PC-9 (cell line): ENCODE data around the gene LMBR1. TPM values are rescaled to one million over a fixed set of nuclear protein-coding genes. Genes with fewer than 3 reads are reported as not detected.

Experiments used
- BruUV-seq: library from RNA; stranded (reverse); fragments of 400-500 nt; replicated peaks from 2 replicates; lab custom pipeline; 2021; lab: Mats Ljungman, UMichigan
- CTCF ChIA-PET: fragments of 300-600 bp; sonication (Branson Sonifier 250); formaldehyde crosslinking; loops from one replicate; lab custom pipeline; 2022; ENCODE audit warnings: antibody characterized with exemption; lab: Charles Lee
- POLR2A ChIA-PET: fragments of 300-600 bp; sonication (Branson Sonifier 250); formaldehyde crosslinking; loops from one replicate; lab custom pipeline; 2022; ENCODE audit warnings: antibody characterized with exemption; ENCODE audit not compliant: unreplicated experiment; lab: Charles Lee
- DNase-seq, 2 experiments: peaks; one replicate each; pipeline versions ENCODE4 v3.0.0 to v3.0.0-alpha.2; 2015 to 2022; ENCODE audit warnings: mixed read lengths in 1 of 2
- H2AFZ ChIP-seq: fragments of 200-600 bp; sonication (generic); 2 replicates; pipeline ENCODE4 v1.8.1; 2017; ENCODE audit warnings: antibody characterized with exemption
- H3F3A ChIP-seq: fragments of 200-600 bp; sonication (generic); 2 replicates; pipeline ENCODE4 v1.8.1; 2017; ENCODE audit warnings: antibody characterized with exemption, mild to moderate bottlenecking, low read depth; ENCODE audit not compliant: insufficient read depth
- H3K27ac ChIP-seq: fragments of 200-600 bp; sonication (generic); 2 replicates; pipeline ENCODE4 v1.6.1; 2016; ENCODE audit warnings: mixed run types
- H3K27me3 ChIP-seq: fragments of 200-600 bp; sonication (generic); 2 replicates; pipeline ENCODE4 v1.6.1; 2016; ENCODE audit warnings: low read depth, mixed run types; ENCODE audit not compliant: insufficient read depth
- H3K36me3 ChIP-seq: fragments of 200-600 bp; sonication (generic); 2 replicates; pipeline ENCODE4 v1.6.1; 2016; ENCODE audit warnings: low read depth, mixed run types
- H3K4me1 ChIP-seq: fragments of 200-600 bp; sonication (generic); replicated peaks from 2 replicates; pipeline ENCODE4 v1.6.1; 2016; ENCODE audit warnings: mixed run types; ENCODE audit not compliant: insufficient read depth
- H3K4me2 ChIP-seq: fragments of 200-600 bp; sonication (generic); 2 replicates; pipeline ENCODE4 v1.6.1; 2017; ENCODE audit warnings: mixed run types
- H3K4me3 ChIP-seq: fragments of 200-600 bp; sonication (generic); 2 replicates; pipeline ENCODE4 v1.6.1; 2016; ENCODE audit warnings: mixed run types
- H3K79me2 ChIP-seq: fragments of 200-600 bp; sonication (generic); 2 replicates; pipeline ENCODE4 v1.6.1; 2017; ENCODE audit warnings: low read depth, mixed run types
- H3K9me2 ChIP-seq: fragments of 200-600 bp; sonication (generic); 2 replicates; pipeline ENCODE4 v1.8.1; 2017; ENCODE audit warnings: mild to moderate bottlenecking; ENCODE audit not compliant: insufficient read depth
- H3K9me3 ChIP-seq: fragments of 200-600 bp; sonication (generic); 2 replicates; pipeline ENCODE4 v1.8.1; 2016; ENCODE audit warnings: low read depth; ENCODE audit not compliant: insufficient read depth
- H4K20me1 ChIP-seq: fragments of 200-600 bp; sonication (generic); 2 replicates; pipeline ENCODE4 v1.8.1; 2017; ENCODE audit not compliant: insufficient read depth
- CTCF ChIP-seq: fragments of 200-600 bp; sonication (generic); conservative IDR thresholded peaks from 2 replicates; pipeline ENCODE4 v1.6.1; 2017; ENCODE audit warnings: mixed run types, antibody characterized with exemption, mild to moderate bottlenecking, moderate library complexity
- EZH2 ChIP-seq: fragments of 200-600 bp; sonication (generic); IDR thresholded peaks from 2 replicates; pipeline ENCODE4 v1.8.0; 2017; ENCODE audit warnings: antibody characterized with exemption, low read depth
- intact Hi-C: fragments of 100-400 bp; cut with micrococcal nuclease; formaldehyde crosslinking; loops from one replicate; pipeline ENCODE4 v1.10.0; 2022; ENCODE audit not compliant: unreplicated experiment
- total RNA-seq: library from RNA; stranded (reverse); gene quantifications from 2 replicates; pipeline ENCODE4 v1.2.3, GENCODE V29; 2021

Gene LMBR1
- total RNA-seq, 1 experiment from 2014 or later, result 85.0 TPM

GRCh38 chr7:156843157-156843556 lies 49.8 kb downstream of the LMBR1 start:
- intact Hi-C loops, result no loop called here
- POLR2A ChIA-PET, result interaction anchor here (0.6 kb wide), 1 partner anchor 356 kb away, joined by 3 read pairs; no protein-coding TSS in a partner anchor

GRCh38 chr7:156842740-156843140 lies 50.2 kb downstream of the LMBR1 start:
- H3K36me3 ChIP-seq, result 0 out of 2 replicates have a peak, but pooled peaks cover under 1% of the 10 kb centered on the region
- no TSS peak for BruUV-seq
- TF ChIP-seq CTCF (no peak), EZH2 (no peak)
- H3K9me2 ChIP-seq, result no peaks in the 10 kb centered on the region
- H3K9me3 ChIP-seq, result no peaks in the 10 kb centered on the region
- H3K4me3 ChIP-seq, result no peak overlapping the region
- no peak for DNase-seq
- peaks cover 5% of the 10 kb centered on the region; the same call in 1 of the 2 replicates for H3F3A ChIP-seq
- intact Hi-C loops, result no loop called here
- H2AFZ ChIP-seq, result no peak overlapping the region
- H3K4me2 ChIP-seq, result no peak overlapping the region
- H4K20me1 ChIP-seq, result peaks cover 46% of the 10 kb centered on the region
- ChIA-PET CTCF (no interaction called here), POLR2A (interaction anchor here (0.5 to 0.6 kb wide), 2 partner anchors 356 to 407 kb away, joined by 3 read pairs; no protein-coding TSS in a partner anchor)
- H3K4me1 ChIP-seq, result no peaks in the 10 kb centered on the region
- H3K27ac ChIP-seq, result no peak overlapping the region
- H3K27me3 ChIP-seq, result no peaks in the 10 kb centered on the region
- peaks cover 58% of the 10 kb centered on the region for H3K79me2 ChIP-seq

More at GRCh38 chr7:156843157-156843556, 49.8 kb downstream of the LMBR1 start:
- no peak overlapping the region for H3K4me3 ChIP-seq
- no peaks in the 10 kb centered on the region for H3K27me3 ChIP-seq
- no peaks in the 10 kb centered on the region for H3K9me2 ChIP-seq
- H3K9me3 ChIP-seq, result no peaks in the 10 kb centered on the region
- H3K27ac ChIP-seq, result no peak overlapping the region
- H2AFZ ChIP-seq, result no peak overlapping the region
- no TSS peak for BruUV-seq
- CTCF ChIA-PET, result no interaction called here
- no peaks in the 10 kb centered on the region for H3K4me1 ChIP-seq
- DNase-seq, result no peak
- H3K36me3 ChIP-seq, result 0 out of 2 replicates have a peak, but pooled peaks cover 5% of the 10 kb centered on the region
- H4K20me1 ChIP-seq, result peaks cover 50% of the 10 kb centered on the region
- H3K79me2 ChIP-seq, result peaks cover 61% of the 10 kb centered on the region
- H3F3A ChIP-seq, result peaks cover 5% of the 10 kb centered on the region; the same call in 1 of the 2 replicates
- TF ChIP-seq EZH2 (no peak), CTCF (no peak)
- H3K4me2 ChIP-seq, result no peak overlapping the region

GRCh38 chr7:156842317-156842716 lies 50.7 kb downstream of the LMBR1 start:
- no peak overlapping the region for H3K4me2 ChIP-seq
- H3K27ac ChIP-seq, result no peak overlapping the region
- no peak for DNase-seq
- H2AFZ ChIP-seq, result no peak overlapping the region
- peaks cover 42% of the 10 kb centered on the region for H4K20me1 ChIP-seq
- H3K9me2 ChIP-seq, result no peaks in the 10 kb centered on the region
- no peaks in the 10 kb centered on the region for H3K36me3 ChIP-seq
- no peak overlapping the region for H3K4me3 ChIP-seq
- peaks cover 53% of the 10 kb centered on the region for H3K79me2 ChIP-seq
- H3K27me3 ChIP-seq, result no peaks in the 10 kb centered on the region
- H3K4me1 ChIP-seq, result no peaks in the 10 kb centered on the region
- no TSS peak for BruUV-seq
- no peak for TF ChIP-seq EZH2
- TF ChIP-seq CTCF, result no peak
- POLR2A ChIA-PET, result interaction anchor here (0.5 kb wide), 1 partner anchor 407 kb away, joined by 3 read pairs; no protein-coding TSS in a partner anchor
- intact Hi-C loops, result no loop called here
- H3K9me3 ChIP-seq, result no peaks in the 10 kb centered on the region
- CTCF ChIA-PET, result no interaction called here
- H3F3A ChIP-seq, result peaks cover 5% of the 10 kb centered on the region; the same call in 1 of the 2 replicates
